Measurements from ENCODE around the gene RXRA. TPM values are rescaled to one million over a fixed set of nuclear protein-coding genes. Genes with fewer than 3 reads are reported as not detected.

Gene RXRA
- total RNA-seq, 1 experiment from 2014 or later = 23.2 TPM

DNA sequence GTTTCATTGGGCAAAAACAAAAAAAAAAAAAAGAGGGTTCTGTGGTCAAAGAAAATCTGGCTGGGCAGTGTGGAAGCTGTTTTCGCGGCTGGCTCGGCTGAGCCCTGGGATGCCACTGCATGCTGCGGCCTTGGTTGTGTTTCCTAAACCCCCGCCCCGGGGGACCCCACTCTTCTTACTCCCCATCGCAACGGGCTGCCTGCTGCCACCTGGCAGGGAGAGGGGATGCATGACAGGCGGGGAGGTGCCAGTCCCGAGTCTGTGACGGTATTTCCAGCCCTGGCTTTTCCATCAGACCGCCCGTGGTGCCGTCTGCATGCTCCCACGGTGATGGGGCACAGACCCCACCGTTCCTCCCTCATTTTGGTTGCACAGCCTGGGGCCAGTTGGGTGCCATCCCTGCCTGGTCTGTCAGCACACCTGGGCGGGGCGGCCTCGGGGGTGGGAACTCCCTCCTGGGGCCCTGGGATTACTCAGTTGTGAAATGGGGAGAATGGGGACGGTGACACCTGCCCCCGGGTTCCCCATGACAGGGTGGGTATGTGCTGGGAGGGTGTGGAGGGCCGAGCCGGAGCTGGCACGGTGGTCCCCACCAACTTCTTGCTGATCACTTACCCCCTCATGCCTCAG, 101.0 kb downstream of the RXRA start:
- Histone ChIP-seq H3K4me3 (ENCODE audit: insufficient read depth, low read depth, low read length) (no peak overlapping the region), H3K27me3 (ENCODE audit: control insufficient read depth, insufficient read depth, low read length) (no peaks in the 10 kb centered on the region), H3K36me3 (replicated peaks; ENCODE audit: control insufficient read depth, insufficient read depth, low read length) (no peaks in the 10 kb centered on the region; the same call in 1 of the 2 replicates)
- DNase-seq = peak; percentile 77

DNA sequence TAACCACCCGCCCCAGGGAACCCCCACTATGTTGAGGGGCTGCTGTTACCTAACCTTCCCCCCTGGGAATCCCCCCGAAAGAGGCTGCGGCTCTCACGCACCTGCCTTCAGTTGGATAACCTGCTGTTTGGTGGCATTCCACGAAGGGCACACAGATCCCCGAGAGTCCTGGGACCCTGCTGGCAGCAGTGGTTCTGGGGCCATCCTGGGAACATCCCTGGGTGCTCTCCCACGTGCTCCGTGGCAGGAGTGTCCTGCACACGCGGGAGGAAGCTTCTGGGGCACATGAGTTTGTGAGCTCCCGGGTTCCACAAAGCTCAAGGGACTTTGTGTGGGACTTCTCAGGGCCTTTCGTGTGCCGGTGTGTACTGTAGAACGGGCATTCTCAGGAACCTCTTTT, 102.3 kb downstream of the RXRA start:
- Histone ChIP-seq H3K4me3 (ENCODE audit: insufficient read depth, low read depth, low read length) (no peak overlapping the region), H3K27me3 (ENCODE audit: control insufficient read depth, insufficient read depth, low read length) (no peaks in the 10 kb centered on the region), H3K36me3 (replicated peaks; ENCODE audit: control insufficient read depth, insufficient read depth, low read length) (no peaks in the 10 kb centered on the region; the same call in 1 of the 2 replicates)
- no peak for DNase-seq

- Histone ChIP-seq H3K4me3 (ENCODE audit: insufficient read depth, low read depth, low read length) (no peak overlapping the region), H3K36me3 (replicated peaks; ENCODE audit: control insufficient read depth, insufficient read depth, low read length) (no peaks in the 10 kb centered on the region; the same call in 1 of the 2 replicates), H3K27me3 (ENCODE audit: control insufficient read depth, insufficient read depth, low read length) (no peaks in the 10 kb centered on the region)
- no peak for DNase-seq
These were observed 102.8 kb downstream of the RXRA start for GRCh38 chr9:134429007-134429406.

DNA sequence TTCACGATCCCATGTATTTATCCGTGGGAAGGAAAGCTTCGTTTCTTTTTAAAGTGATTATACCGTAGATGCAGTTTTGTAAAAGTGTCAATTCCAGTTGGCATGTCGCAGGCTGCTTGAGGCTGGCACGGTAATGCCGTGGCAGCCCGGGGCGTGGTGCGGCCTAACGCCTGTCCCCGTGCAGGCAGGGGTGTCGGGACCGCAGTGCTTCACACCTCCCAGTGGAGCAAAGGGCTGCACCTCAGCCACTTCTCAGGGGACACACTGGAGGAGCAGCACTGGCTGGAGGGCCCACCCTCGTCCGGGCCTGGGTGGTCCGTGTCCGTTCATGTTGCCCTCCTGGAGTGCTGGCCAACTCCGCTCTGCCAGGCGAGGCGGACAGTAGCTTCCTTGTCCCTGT, 103.2 kb downstream of the RXRA start:
- H3K36me3 ChIP-seq (replicated peaks; ENCODE audit: control insufficient read depth, insufficient read depth, low read length) = peaks cover 3% of the 10 kb centered on the region
- DNase-seq = no peak
- H3K4me3 ChIP-seq (ENCODE audit: insufficient read depth, low read depth, low read length) = no peak overlapping the region
- no peaks in the 10 kb centered on the region for H3K27me3 ChIP-seq (ENCODE audit: control insufficient read depth, insufficient read depth, low read length)

GRCh38 chr9:134431095-134431494, 104.8 kb downstream of the RXRA start:
- H3K36me3 ChIP-seq (replicated peaks; ENCODE audit: control insufficient read depth, insufficient read depth, low read length) = peaks cover 3% of the 10 kb centered on the region
- H3K4me3 ChIP-seq (ENCODE audit: insufficient read depth, low read depth, low read length) = no peak overlapping the region
- no peaks in the 10 kb centered on the region for H3K27me3 ChIP-seq (ENCODE audit: control insufficient read depth, insufficient read depth, low read length)
- DNase-seq = no peak

- no peaks in the 10 kb centered on the region for H3K27me3 ChIP-seq (ENCODE audit: control insufficient read depth, insufficient read depth, low read length)
- no peak overlapping the region for H3K4me3 ChIP-seq (ENCODE audit: insufficient read depth, low read depth, low read length)
- DNase-seq = no peak
- H3K36me3 ChIP-seq (replicated peaks; ENCODE audit: control insufficient read depth, insufficient read depth, low read length) = peaks cover 3% of the 10 kb centered on the region
These were observed 105.4 kb downstream of the RXRA start for GRCh38 chr9:134431626-134432025.

GRCh38 chr9:134432471-134432870, 106.2 kb downstream of the RXRA start:
- no peak for DNase-seq
- Histone ChIP-seq H3K36me3 (replicated peaks; ENCODE audit: control insufficient read depth, insufficient read depth, low read length) (peaks cover 3% of the 10 kb centered on the region), H3K4me3 (ENCODE audit: insufficient read depth, low read depth, low read length) (no peak overlapping the region), H3K27me3 (ENCODE audit: control insufficient read depth, insufficient read depth, low read length) (no peaks in the 10 kb centered on the region)

GRCh38 chr9:134433101-134433500, 106.8 kb downstream of the RXRA start:
- Histone ChIP-seq H3K27me3 (ENCODE audit: control insufficient read depth, insufficient read depth, low read length) (no peaks in the 10 kb centered on the region), H3K36me3 (replicated peaks; ENCODE audit: control insufficient read depth, insufficient read depth, low read length) (peaks cover 3% of the 10 kb centered on the region), H3K4me3 (ENCODE audit: insufficient read depth, low read depth, low read length) (no peak overlapping the region)
- DNase-seq = no peak

GRCh38 chr9:134433909-134434882, 107.9 kb downstream of the RXRA start:
- Histone ChIP-seq H3K36me3 (replicated peaks; ENCODE audit: control insufficient read depth, insufficient read depth, low read length) (peaks cover 3% of the 10 kb centered on the region), H3K27me3 (ENCODE audit: control insufficient read depth, insufficient read depth, low read length) (no peaks in the 10 kb centered on the region)
- DNase-seq = no peak

DNA sequence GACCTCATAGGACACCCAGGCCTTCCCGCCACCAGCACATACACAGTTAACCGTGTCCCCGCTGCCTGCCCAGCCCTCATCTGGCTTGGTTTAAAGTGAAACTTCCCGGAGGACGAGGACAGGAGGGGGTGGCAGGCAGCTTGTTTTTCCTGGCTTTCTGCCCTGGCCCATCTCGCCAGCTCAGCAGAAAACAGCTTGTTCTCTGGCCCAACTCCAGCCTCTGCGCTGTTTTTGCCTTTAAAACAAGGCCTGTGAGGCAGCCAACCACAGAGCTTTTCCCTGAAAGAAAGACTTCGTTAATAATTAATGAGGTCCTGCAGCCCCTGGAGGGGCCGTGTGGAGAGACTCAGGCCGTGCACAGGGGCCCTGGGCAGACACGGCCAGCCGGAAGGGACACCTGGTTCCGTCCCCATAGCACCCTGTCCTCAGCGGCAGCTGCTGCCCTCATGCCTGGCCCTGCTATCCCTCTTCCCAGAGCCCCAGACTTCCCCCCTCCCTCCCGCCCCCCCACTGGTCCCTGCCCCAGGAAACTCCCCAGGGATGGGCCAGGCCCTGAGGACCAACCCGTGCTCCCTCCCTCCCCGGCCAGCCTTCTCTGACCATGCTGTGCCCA, 108.7 kb downstream of the RXRA start:
- DNase-seq = no peak
- no peak overlapping the region for H3K4me3 ChIP-seq (ENCODE audit: insufficient read depth, low read depth, low read length)
- H3K36me3 ChIP-seq (replicated peaks; ENCODE audit: control insufficient read depth, insufficient read depth, low read length) = peaks cover 3% of the 10 kb centered on the region
- H3K27me3 ChIP-seq (ENCODE audit: control insufficient read depth, insufficient read depth, low read length) = no peaks in the 10 kb centered on the region

More at GRCh38 chr9:134433909-134434882, 107.9 kb downstream of the RXRA start:
- H3K4me3 ChIP-seq (ENCODE audit: insufficient read depth, low read depth, low read length) = no peak overlapping the region

GRCh38 chr9:134435550-134436378, 109.5 kb downstream of the RXRA start:
- no peak for DNase-seq
- no peak overlapping the region for H3K4me3 ChIP-seq (ENCODE audit: insufficient read depth, low read depth, low read length)
- peaks cover 3% of the 10 kb centered on the region for H3K36me3 ChIP-seq (replicated peaks; ENCODE audit: control insufficient read depth, insufficient read depth, low read length)
- no peaks in the 10 kb centered on the region for H3K27me3 ChIP-seq (ENCODE audit: control insufficient read depth, insufficient read depth, low read length)

GRCh38 chr9:134436379-134436762, 110.1 kb downstream of the RXRA start:
- DNase-seq = no peak
- no peaks in the 10 kb centered on the region for H3K27me3 ChIP-seq (ENCODE audit: control insufficient read depth, insufficient read depth, low read length)

GRCh38 chr9:134436911-134437310, 110.7 kb downstream of the RXRA start:
- H3K4me3 ChIP-seq (ENCODE audit: insufficient read depth, low read depth, low read length) = no peak overlapping the region
- H3K36me3 ChIP-seq (replicated peaks; ENCODE audit: control insufficient read depth, insufficient read depth, low read length) = peaks cover 3% of the 10 kb centered on the region
- H3K27me3 ChIP-seq (ENCODE audit: control insufficient read depth, insufficient read depth, low read length) = no peaks in the 10 kb centered on the region
- DNase-seq = no peak

More at GRCh38 chr9:134436379-134436762, 110.1 kb downstream of the RXRA start:
- Histone ChIP-seq H3K36me3 (replicated peaks; ENCODE audit: control insufficient read depth, insufficient read depth, low read length) (peaks cover 3% of the 10 kb centered on the region), H3K4me3 (ENCODE audit: insufficient read depth, low read depth, low read length) (no peak overlapping the region)

All from H7 (cell line).